K562 (cell line): ENCODE measurements around the gene AQP11. TPM values are rescaled to one million over a fixed set of nuclear protein-coding genes. Genes with fewer than 3 reads are reported as not detected.

Experiments used
- ATAC-seq: fragments of 200-7000 bp; cut with Tn5 transposase; 3 replicates; pipeline ENCODE4 v1.9.1; 2020; ENCODE audit warnings: moderate library complexity
- BruUV-seq: library from RNA; stranded (reverse); fragments of 400-500 nt; replicated peaks from 2 replicates; lab custom pipeline; 2021; lab: Mats Ljungman, UMichigan
- CTCF ChIA-PET: fragments of 300-600 bp; formaldehyde crosslinking; extraction: SDS; loops from one replicate; lab custom pipeline; 2021; ENCODE audit warnings: low intra/inter-chr PET ratio; lab: Yijun Ruan, JAX
- POLR2A ChIA-PET: fragments of 300-600, 350-650 bp; sonication (Branson Sonifier 250); formaldehyde crosslinking; extraction: SDS; loops from one replicate; lab custom pipeline; 2021; ENCODE audit warnings: antibody characterized with exemption, inconsistent platforms; lab: Yijun Ruan, JAX
- DNase-seq, 4 experiments: peaks; one replicate each; pipeline versions ENCODE4 v3.0.0 to v3.0.0-alpha.2; 2011 to 2018; ENCODE audit warnings: low spot score in 3 of 4, mixed read lengths in 3 of 4; ENCODE audit errors: extremely low read depth in 1 of 4
- FAIRE-seq: peaks from 2 replicates; lab custom pipeline; 2011; peaks lifted over from hg19 to GRCh38; lab: Jason Lieb, UNC
- H2AFZ ChIP-seq: 2 replicates; pipeline ENCODE4 v1.6.0; 2011; ENCODE audit warnings: low read depth, low read length, control low read depth, inconsistent platforms
- H3K27ac ChIP-seq: fragments of 200-600 bp; 3 replicates; pipeline ENCODE4 v1.8.0; 2011; ENCODE audit warnings: low read depth, mild to moderate bottlenecking, control low read depth, inconsistent platforms, low read length, moderate library complexity, mixed read lengths; ENCODE audit errors: extremely low read depth
- H3K27me3 ChIP-seq, 2 experiments: fragments of 300-600 bp in 1 of 2; 2 replicates in 1 of 2; 3 replicates in 1 of 2; pipeline versions ENCODE4 v1.6.0 to v1.8.0; 2011; ENCODE audit warnings: inconsistent platforms in 2 of 2, low read length in 2 of 2, mild to moderate bottlenecking in 1 of 2, mixed read lengths in 1 of 2, moderate library complexity in 1 of 2; ENCODE audit not compliant: control insufficient read depth in 2 of 2, insufficient read depth in 2 of 2
- H3K36me3 ChIP-seq: fragments of 300-600 bp; 3 replicates; pipeline ENCODE4 v1.8.0; 2011; ENCODE audit warnings: mild to moderate bottlenecking, low read length, inconsistent platforms; ENCODE audit not compliant: control insufficient read depth, insufficient read depth
- H3K4me1 ChIP-seq, 2 experiments: fragments of 200-600 bp in 1 of 2; replicated peaks in 1 of 2; 2 replicates in 1 of 2; 3 replicates in 1 of 2; pipeline versions ENCODE4 v1.5.1 to v1.8.0; 2011; ENCODE audit warnings: inconsistent platforms in 2 of 2, low read length in 2 of 2, mild to moderate bottlenecking in 1 of 2, mixed read lengths in 1 of 2, moderate library complexity in 1 of 2; ENCODE audit not compliant: control insufficient read depth in 2 of 2, insufficient read depth in 2 of 2
- H3K4me2 ChIP-seq: 2 replicates; pipeline ENCODE4 v1.6.1; 2011; ENCODE audit warnings: low read length, control low read depth, inconsistent platforms, mixed read lengths; ENCODE audit not compliant: insufficient read depth
- H3K4me3 ChIP-seq: fragments of 200-600 bp; sonication (generic), shearing (Covaris generic); 2 replicates; pipeline ENCODE4 v1.5.1; 2016; ENCODE audit warnings: control low read depth, inconsistent platforms
- H3K79me2 ChIP-seq: fragments of 200-600 bp; 3 replicates; pipeline ENCODE4 v1.8.0; 2011; ENCODE audit warnings: low read length, inconsistent platforms; ENCODE audit not compliant: control insufficient read depth, insufficient read depth
- H3K9ac ChIP-seq, 2 experiments: 2 replicates each; pipeline versions ENCODE4 v1.6.0 to v1.6.1; 2011; ENCODE audit warnings: low read depth in 2 of 2, low read length in 2 of 2, control low read depth in 1 of 2, inconsistent platforms in 1 of 2, mild to moderate bottlenecking in 1 of 2, mixed read lengths in 1 of 2; ENCODE audit not compliant: insufficient read depth in 1 of 2
- H3K9me1 ChIP-seq: one replicate; pipeline ENCODE4 v1.6.0; 2011; ENCODE audit warnings: inconsistent platforms, mild to moderate bottlenecking, low read length, moderate library complexity; ENCODE audit not compliant: control insufficient read depth, insufficient read depth
- H3K9me3 ChIP-seq: replicated peaks from 2 replicates; pipeline ENCODE4 v1.5.1; 2011; ENCODE audit warnings: low read depth, low read length, inconsistent platforms; ENCODE audit not compliant: control insufficient read depth, insufficient read depth
- H4K20me1 ChIP-seq: replicated peaks from 2 replicates; pipeline ENCODE4 v1.6.1; 2011; ENCODE audit warnings: low read length, inconsistent platforms, mixed read lengths; ENCODE audit not compliant: control insufficient read depth, insufficient read depth
- ARID1B ChIP-seq: fragments of 450-650 bp; IDR thresholded peaks from 2 replicates; pipeline ENCODE4 v1.6.1; 2016; ENCODE audit warnings: antibody characterized with exemption, mild to moderate bottlenecking, inconsistent platforms
- CBFA2T3 ChIP-seq: fragments of 450-650 bp; IDR thresholded peaks from 2 replicates; pipeline ENCODE4 v1.6.1; 2017
- CBX2 ChIP-seq: fragments of 200-600 bp; sonication (generic); IDR thresholded peaks from one replicate; pipeline ENCODE4 v1.6.1; 2012; ENCODE audit warnings: mild to moderate bottlenecking, low read length, inconsistent platforms; ENCODE audit not compliant: insufficient read depth, poor library complexity, severe bottlenecking
- HLTF ChIP-seq: fragments of 450-650 bp; IDR thresholded peaks from 2 replicates; pipeline ENCODE4 v1.6.1; 2016
- HMGXB4 ChIP-seq: sonication (generic); formaldehyde crosslinking; IDR thresholded peaks from 2 replicates; pipeline ENCODE4 v1.8.1; 2023; ENCODE audit warnings: mild to moderate bottlenecking, missing genetic modification reagents
- KHSRP ChIP-seq: fragments of 450-650 bp; IDR thresholded peaks from 2 replicates; pipeline ENCODE4 v1.6.1; 2017
- NFYB ChIP-seq: IDR thresholded peaks from 2 replicates; pipeline ENCODE4 v1.6.1; 2011; ENCODE audit warnings: mild to moderate bottlenecking, moderate library complexity; ENCODE audit not compliant: insufficient read length; ENCODE audit errors: extremely low read depth
- NR2C1 ChIP-seq, 2 experiments: fragments of 450-650 bp; IDR thresholded peaks; 2 replicates each; pipeline ENCODE4 v1.6.1; 2017; ENCODE audit warnings: mild to moderate bottlenecking in 2 of 2, antibody characterized with exemption in 1 of 2, inconsistent platforms in 1 of 2, missing compliant biosample characterization in 1 of 2, missing genetic modification characterization in 1 of 2
- POU5F1 ChIP-seq: fragments of 150-350 bp; IDR thresholded peaks from 2 replicates; pipeline ENCODE4 v1.6.1; 2014; ENCODE audit warnings: borderline replicate concordance, low read length, low read depth, mild to moderate bottlenecking; ENCODE audit not compliant: partially characterized antibody
- RBM25 ChIP-seq: fragments of 200-400 bp; formaldehyde crosslinking; IDR thresholded peaks from 2 replicates; pipeline ENCODE4 v1.6.1; 2018; ENCODE audit warnings: low read length, low read depth, moderate library complexity; ENCODE audit not compliant: severe bottlenecking
- RHOXF2B ChIP-seq: fragments of 250-450 bp; sonication (Bioruptor Pico); conservative IDR thresholded peaks from 2 replicates; pipeline ENCODE4 v1.5.1; 2021
- TCF7L2 ChIP-seq: fragments of 150-350 bp; IDR thresholded peaks from 2 replicates; pipeline ENCODE4 v1.6.1; 2016; ENCODE audit warnings: low read depth, mild to moderate bottlenecking, low read length, moderate library complexity
- ZFX ChIP-seq: sonication (generic); formaldehyde crosslinking; IDR thresholded peaks from 2 replicates; pipeline ENCODE4 v1.8.0; 2022; ENCODE audit warnings: mild to moderate bottlenecking, missing genetic modification reagents, moderate library complexity
- ZNF124 ChIP-seq: sonication (generic); formaldehyde crosslinking; IDR thresholded peaks from 2 replicates; pipeline ENCODE4 v1.8.1; 2022; ENCODE audit warnings: missing genetic modification reagents
- ZNF134 ChIP-seq: fragments of 250-450 bp; sonication (Bioruptor Pico); conservative IDR thresholded peaks from 2 replicates; pipeline ENCODE4 v1.4.0; 2020
- ZNF79 ChIP-seq: fragments of 250-450 bp; sonication (Bioruptor Pico); IDR thresholded peaks from 2 replicates; pipeline ENCODE4 v1.4.0; 2020; ENCODE audit warnings: low read depth, mild to moderate bottlenecking, moderate library complexity
- ZSCAN29 ChIP-seq: fragments of 450-650 bp; IDR thresholded peaks from 2 replicates; pipeline ENCODE4 v1.6.1; 2017
- WGBS: fragments of 100-300 bp; shearing (Covaris generic); methylation state at CpG from one replicate; pipeline ENCODE4 v1.1.6; 2016; ENCODE audit warnings: low coverage, mixed read lengths; ENCODE audit not compliant: insufficient coverage; ENCODE audit errors: missing lambda C conversion rate; 5-methylcytosine and 5-hydroxymethylcytosine counted together
- in situ Hi-C: fragments of 300-500 bp; cut with MboI; formaldehyde crosslinking; loops from 4 replicates; pipeline ENCODE4 v1.15.0; 2018; ENCODE audit warnings: inconsistent platforms, mixed read lengths
- intact Hi-C: fragments of 100-400 bp; cut with micrococcal nuclease; formaldehyde crosslinking; loops from 2 replicates; pipeline ENCODE4 v1.14.2; 2022
- polyA plus RNA-seq, 8 experiments: library from polyadenylated mRNA; depleted of rRNA in 4 of 8; stranded (reverse) in 5 of 8; unstranded in 3 of 8; fragments of >200 nt; fragmentation: Nextera tagmentation in 2 of 8; fragmentation: Illumina TruSeq in 1 of 8; extraction: Ambion mirVana in 2 of 8; extraction: Trizol in 1 of 8; gene quantifications; 2 replicates each; pipeline versions ENCODE4 v1.2.1 to v1.2.3, GENCODE V29; 2011 to 2014; ENCODE audit warnings: inconsistent platforms in 1 of 8, missing spikeins in 1 of 8
- total RNA-seq, 7 experiments: library from RNA; depleted of rRNA in 6 of 7; stranded (reverse); fragments of >200 nt in 6 of 7; fragmentation: Illumina TruSeq in 2 of 7; extraction: Trizol in 2 of 7; gene quantifications; 2 replicates each; pipeline versions ENCODE4 v1.2.1 to v1.2.3, GENCODE V29; 2011 to 2021; ENCODE audit warnings: low replicate concordance in 1 of 7

Gene AQP11
- total and polyA plus RNA-seq, 9 of the 15 experiments (the other 6 are each of a cell fraction or from before 2014, with no cell fraction given): 0.09 to 1.0 (median 0.36) TPM

- TF ChIP-seq ZNF79 (CRISPR knock-in tag): no peak
- TF ChIP-seq ARID1B: peak; percentile 48
- TF ChIP-seq NR2C1 (IDR thresholded peaks at IDR 0.05): no peak
- no peak for TF ChIP-seq NR2C1 (tag; IDR thresholded peaks at IDR 0.05)
- no peak for TF ChIP-seq RHOXF2B (CRISPR knock-in tag)
These were observed 65.1 kb downstream of the AQP11 start (continued) for GRCh38 chr11:77654770-77655434.

- Histone ChIP-seq H3K4me2 (no peak overlapping the region), H3K36me3 (no peaks in the 10 kb centered on the region), H3K4me1 (peaks cover 3 to 8% of the 10 kb centered on the region in 2 experiments; a peak in 3 of 5 replicates), H2AFZ (peak overlapping the region; percentile 62), H3K4me3 (no peak overlapping the region), H3K27ac (no peak overlapping the region), H3K9ac (no peak overlapping the region), H3K27me3 (no peaks in the 10 kb centered on the region), H4K20me1 (no peaks in the 10 kb centered on the region), H3K79me2 (no peaks in the 10 kb centered on the region), H3K9me1 (no peaks in the 10 kb centered on the region), H3K9me3 (no peaks in the 10 kb centered on the region)
- peak; percentile 40 for ATAC-seq
- ChIA-PET CTCF (interaction anchor here (0.6 kb wide), 1 partner anchor 108 kb away, joined by 3 read pairs; no protein-coding TSS in a partner anchor), POLR2A (no interaction called here)
- BruUV-seq: no TSS peak
- 44% methylated on average over 5 of the region's 7 CpGs for WGBS
- in situ Hi-C loops (no loop called here), intact Hi-C loops (loop anchor here (10.0 kb wide), 1 partner anchor 388 kb away; no protein-coding TSS in a partner anchor)
- no peak for FAIRE-seq
- DNase-seq: peak in 1 of 4 experiments; percentile 38
- no peak for TF ChIP-seq ZNF124 (CRISPR knock-in tag)
- TF ChIP-seq NFYB: no peak
- no peak for TF ChIP-seq HLTF
- no peak for TF ChIP-seq CBX2
- no peak for TF ChIP-seq ZNF134
- no peak for TF ChIP-seq KHSRP
- TF ChIP-seq POU5F1: no peak
- TF ChIP-seq ZFX: no peak
- no peak for TF ChIP-seq TCF7L2
- TF ChIP-seq RBM25: no peak
- TF ChIP-seq ZSCAN29: no peak
- no peak for TF ChIP-seq HMGXB4 (CRISPR knock-in tag)
- no peak for TF ChIP-seq CBFA2T3
These were observed 66.6 kb downstream of the AQP11 start for GRCh38 chr11:77656362-77656761.
